Smooth muscle cell (in vitro differentiated cells): ENCODE results near the gene WDR75. TPM values are rescaled to one million over a fixed set of nuclear protein-coding genes. Genes with fewer than 3 reads are reported as not detected.
A peak's percentile ranks its signal among the peaks of the same experiment; 100 is the strongest.

Experiments
- DNase-seq: peaks from one replicate; lab custom pipeline; 2025; ENCODE audit not compliant: unreplicated experiment; lab: John Stamatoyannopoulos, UW
- H2AFZ ChIP-seq: fragments of 200-600 bp; sonication (generic); 2 replicates; pipeline ENCODE4 v1.6.0; 2016; ENCODE audit warnings: antibody characterized with exemption, low read depth, mild to moderate bottlenecking
- H3F3A ChIP-seq: fragments of 200-600 bp; sonication (generic); 2 replicates; pipeline ENCODE4 v1.6.0; 2017; ENCODE audit warnings: antibody characterized with exemption, low read depth
- H3K27ac ChIP-seq: fragments of 200-600 bp; sonication (generic); 2 replicates; pipeline ENCODE4 v1.5.1; 2016; ENCODE audit warnings: low read depth, mild to moderate bottlenecking
- H3K27me3 ChIP-seq: fragments of 200-600 bp; sonication (generic); 2 replicates; pipeline ENCODE4 v1.6.1; 2016; ENCODE audit warnings: low read depth, mild to moderate bottlenecking
- H3K36me3 ChIP-seq: fragments of 200-600 bp; sonication (generic); 2 replicates; pipeline ENCODE4 v1.5.1; 2016; ENCODE audit warnings: low read depth
- H3K4me1 ChIP-seq: fragments of 200-600 bp; sonication (generic); 2 replicates; pipeline ENCODE4 v1.5.1; 2016; ENCODE audit warnings: low read depth
- H3K4me2 ChIP-seq: fragments of 200-600 bp; sonication (generic); 2 replicates; pipeline ENCODE4 v1.6.0; 2016; ENCODE audit warnings: mild to moderate bottlenecking
- H3K4me3 ChIP-seq: fragments of 200-600 bp; sonication (generic); 2 replicates; pipeline ENCODE4 v1.5.1; 2016; ENCODE audit warnings: mild to moderate bottlenecking
- H3K79me2 ChIP-seq: fragments of 200-600 bp; sonication (generic); 2 replicates; pipeline ENCODE4 v1.6.0; 2016; ENCODE audit warnings: low read depth, mild to moderate bottlenecking
- H3K9ac ChIP-seq: fragments of 200-600 bp; sonication (generic); 2 replicates; pipeline ENCODE4 v1.6.0; 2016; ENCODE audit warnings: low read depth
- H3K9me3 ChIP-seq: fragments of 200-600 bp; sonication (generic); replicated peaks from 2 replicates; pipeline ENCODE4 v1.5.1; 2016; ENCODE audit warnings: low read depth
- H4K20me1 ChIP-seq: fragments of 200-600 bp; sonication (generic); 2 replicates; pipeline ENCODE4 v1.6.0; 2016; ENCODE audit warnings: low read depth
- CTCF ChIP-seq: fragments of 200-600 bp; sonication (generic); IDR thresholded peaks from 2 replicates; pipeline ENCODE4 v1.5.1; 2017; ENCODE audit warnings: borderline replicate concordance, mild to moderate bottlenecking, antibody characterized with exemption; ENCODE audit not compliant: insufficient read depth, poor library complexity, severe bottlenecking
- WGBS: methylation state at CpG from one replicate; pipeline ENCODE4 v1.1.7; 2016; ENCODE audit warnings: low lambda C conversion rate; 5-methylcytosine and 5-hydroxymethylcytosine counted together
- polyA plus RNA-seq: library from polyadenylated mRNA; unstranded; fragments of >200 nt; fragmentation: Nextera tagmentation; extraction: Ambion mirVana; gene quantifications from 2 replicates; pipeline ENCODE4 v1.2.1, GENCODE V29; 2016
- total RNA-seq: library from RNA; depleted of rRNA; stranded (reverse); fragments of >200 nt; gene quantifications from 2 replicates; pipeline ENCODE4 v1.2.3, GENCODE V29; 2014

WDR75 gene
- total and polyA plus RNA-seq, 2 experiments from 2014 or later, result 22.7 to 63.0 TPM

GRCh38 chr2:189402932-189403331 is 38.3 kb upstream of the WDR75 start:
- DNase-seq, result no peak
- Histone ChIP-seq H3K4me2 (no peak overlapping the region), H3K36me3 (no peaks in the 10 kb centered on the region), H3K4me3 (no peak overlapping the region), H3K27ac (peak overlapping the region; percentile 40), H3K4me1 (peaks cover 10% of the 10 kb centered on the region), H3K9ac (no peak overlapping the region), H3K79me2 (no peaks in the 10 kb centered on the region), H3F3A (peaks cover 3% of the 10 kb centered on the region), H3K9me3 (peaks cover 1% of the 10 kb centered on the region), H3K27me3 (no peaks in the 10 kb centered on the region), H4K20me1 (no peaks in the 10 kb centered on the region), H2AFZ (no peak overlapping the region)
- WGBS, result 50% methylated on average over 5 of the region's 5 CpGs
- no peak for TF ChIP-seq CTCF

GRCh38 chr2:189406586-189407233 is 34.6 kb upstream of the WDR75 start:
- Histone ChIP-seq H3K9me3 (no peaks in the 10 kb centered on the region), H3K27me3 (no peaks in the 10 kb centered on the region), H2AFZ (peak overlapping the region; percentile 55), H3K9ac (peak overlapping the region; percentile 67), H3K79me2 (no peaks in the 10 kb centered on the region), H3K4me3 (peak overlapping the region; percentile 29), H3K4me2 (peak overlapping the region; percentile 66), H4K20me1 (no peaks in the 10 kb centered on the region), H3F3A (peaks cover 13% of the 10 kb centered on the region), H3K4me1 (peaks cover 30% of the 10 kb centered on the region), H3K27ac (peak overlapping the region; percentile 90), H3K36me3 (no peaks in the 10 kb centered on the region)
- WGBS, result 90% methylated on average over 1 of the region's 1 CpG
- no peak for TF ChIP-seq CTCF
- no peak for DNase-seq

- no peak for DNase-seq
- Histone ChIP-seq H4K20me1 (no peaks in the 10 kb centered on the region), H3K79me2 (no peaks in the 10 kb centered on the region), H3K9ac (peak overlapping the region; percentile 67), H3F3A (peaks cover 13% of the 10 kb centered on the region), H3K4me3 (peak overlapping the region; percentile 29), H3K27ac (peak overlapping the region; percentile 90), H3K36me3 (no peaks in the 10 kb centered on the region), H3K9me3 (no peaks in the 10 kb centered on the region), H3K4me1 (peaks cover 32% of the 10 kb centered on the region), H3K27me3 (no peaks in the 10 kb centered on the region), H2AFZ (peak overlapping the region; percentile 64), H3K4me2 (peak overlapping the region; percentile 66)
- TF ChIP-seq CTCF, result no peak
- 4% methylated on average over 4 of the region's 4 CpGs for WGBS
Measured at GRCh38 chr2:189407281-189408209, 33.7 kb upstream of the WDR75 start.
